ENCODE data around the gene BEST1. TPM values are rescaled to one million over a fixed set of nuclear protein-coding genes. Genes with fewer than 3 reads are reported as not detected.

BEST1 gene
- total and polyA plus RNA-seq, 2 donors (not counting 3 experiments of a cell fraction or from before 2014, with no cell fraction given) = 0.04 TPM; not detected in 1

- ChIA-PET CTCF (no interaction called here), POLR2A (no interaction called here)
- H4K20me1 ChIP-seq (replicated peaks; ENCODE audit: control insufficient read depth, extremely low read depth, insufficient read depth, low read length) = no peaks in the 10 kb centered on the region
- no peak overlapping the region for H3K27ac ChIP-seq (ENCODE audit: insufficient read depth, low read depth, low read length)
- no peaks in the 10 kb centered on the region for H3K79me2 ChIP-seq (ENCODE audit: control insufficient read depth, insufficient read depth, low read length)
- DNase-seq (ENCODE audit: low read depth, low spot score) (no peak), FAIRE-seq (no peak)
- dilution Hi-C loops (cut with MboI; ENCODE audit: extremely low pct_ligation_motif_present, low sequenced_read_pairs) = no loop called here
- H3K27me3 ChIP-seq (ENCODE audit: control insufficient read depth in 2 of 2, insufficient read depth in 2 of 2, low read length in 2 of 2) = peaks cover 0 to 3% of the 10 kb centered on the region in 2 experiments
- no peak overlapping the region for H3K4me2 ChIP-seq (ENCODE audit: insufficient read depth, low read length)
- H3K9me1 ChIP-seq (replicated peaks; ENCODE audit: control insufficient read depth, extremely low read depth, insufficient read depth, low read length) = no peaks in the 10 kb centered on the region
- H3K4me3 ChIP-seq (replicated peaks in 1 of 3; ENCODE audit: insufficient read depth in 1 of 3, low read depth in 1 of 3, low read length in 3 of 3) = no peak overlapping the region
- TF ChIP-seq FOS (IDR thresholded peaks at IDR 0.05; ENCODE audit: borderline replicate concordance, insufficient read depth, low read length) = no peak
- no peak for TF ChIP-seq MYC (IDR thresholded peaks at IDR 0.05; ENCODE audit: low read depth, low read length)
- TF ChIP-seq MAX (IDR thresholded peaks at IDR 0.05; ENCODE audit: insufficient read depth, insufficient read length) = no peak
- TF ChIP-seq POLR2A (IDR thresholded peaks at IDR 0.05; ENCODE audit: low read depth, low read length) = no peak
- no peak for TF ChIP-seq GATA2 (IDR thresholded peaks at IDR 0.05; ENCODE audit: insufficient read depth, insufficient read length, low read depth, low read length)
- no peak for TF ChIP-seq POLR2AphosphoS5 (IDR thresholded peaks at IDR 0.05; ENCODE audit: insufficient read depth, low read depth, low read length)
- no peak for TF ChIP-seq JUN (IDR thresholded peaks at IDR 0.05; ENCODE audit: borderline replicate concordance, insufficient read depth, insufficient read length, low read depth)
- TF ChIP-seq EZH2 (IDR thresholded peaks at IDR 0.05; ENCODE audit: borderline replicate concordance, low read depth, low read length, severe bottlenecking) = no peak
- TF ChIP-seq CTCF (IDR thresholded peaks at IDR 0.05; ENCODE audit: extremely low read depth in 1 of 2, insufficient read depth in 1 of 2, low read depth in 1 of 2, low read length in 2 of 2) = no peak
- no peak overlapping the region for H2AFZ ChIP-seq (ENCODE audit: low read depth, low read length)
- H3K9me3 ChIP-seq (replicated peaks; ENCODE audit: control insufficient read depth, insufficient read depth, low read length) = no peaks in the 10 kb centered on the region
- H3K36me3 ChIP-seq (ENCODE audit: control insufficient read depth in 2 of 2, extremely low read depth in 1 of 2, insufficient read depth in 2 of 2, low read length in 2 of 2) = no peaks in the 10 kb centered on the region
- intact Hi-C loops (cut with micrococcal nuclease) = no loop called here
- no peaks in the 10 kb centered on the region for H3K4me1 ChIP-seq (ENCODE audit: control insufficient read depth, extremely low read depth, insufficient read depth, low read length)
- H3K9ac ChIP-seq (replicated peaks; ENCODE audit: extremely low read depth, insufficient read depth, low read length) = no peak overlapping the region
- BruUV-seq (replicated peaks) = no TSS peak
Measured at GRCh38 chr11:61911701-61912529, 38.2 kb upstream of the BEST1 start.
